ENCODE data around the gene PLD6. TPM values are rescaled to one million over a fixed set of nuclear protein-coding genes. Genes with fewer than 3 reads are reported as not detected.

PLD6 gene
- total RNA-seq, 1 experiment from 2014 or later: 1.2 TPM

DNA sequence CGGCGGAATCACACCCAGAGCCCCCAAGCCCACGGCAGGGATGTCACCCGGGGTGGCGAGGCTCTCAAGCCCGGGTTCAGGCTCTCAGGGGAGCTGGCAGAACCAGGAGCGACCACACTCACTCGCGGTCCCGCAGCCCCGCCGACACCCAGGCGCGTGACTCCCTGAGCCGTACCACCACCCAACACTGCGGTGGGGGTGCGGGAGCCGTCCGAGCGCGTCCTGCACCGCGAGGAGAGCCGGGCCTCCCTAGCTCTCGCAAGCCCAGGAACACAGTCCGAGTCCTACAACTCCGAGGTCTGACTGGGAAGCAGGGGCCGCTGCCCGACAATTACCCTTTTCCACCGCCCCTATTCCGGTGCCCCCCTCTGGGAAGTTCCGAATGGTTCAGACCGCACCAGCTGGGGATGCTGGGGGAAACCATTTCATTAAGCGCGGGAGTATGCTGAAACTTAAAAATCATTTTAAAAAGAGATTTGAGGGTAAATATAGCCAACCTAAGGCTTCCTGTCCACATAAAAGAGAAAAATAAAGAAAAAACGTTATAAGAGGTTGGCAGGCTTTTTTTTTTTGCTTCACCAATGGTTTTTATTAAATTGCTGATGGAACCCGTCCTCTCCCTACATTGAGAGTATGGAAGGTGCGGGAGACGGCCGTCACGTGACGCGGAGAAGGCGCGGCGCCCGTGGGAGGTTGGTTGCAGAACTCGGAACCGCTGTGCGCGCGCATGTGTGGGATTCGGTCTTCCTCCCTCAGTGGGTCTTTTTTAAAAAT is 31.1 kb upstream of the PLD6 start, which contains the start of gene FLCN:
Gene FLCN (minus strand): TSS at position 143 of the 774 bp plus-strand sequence. CDS start 9,031 bp downstream, outside the sequence.
- TF ChIP-seq, protein P1, sequence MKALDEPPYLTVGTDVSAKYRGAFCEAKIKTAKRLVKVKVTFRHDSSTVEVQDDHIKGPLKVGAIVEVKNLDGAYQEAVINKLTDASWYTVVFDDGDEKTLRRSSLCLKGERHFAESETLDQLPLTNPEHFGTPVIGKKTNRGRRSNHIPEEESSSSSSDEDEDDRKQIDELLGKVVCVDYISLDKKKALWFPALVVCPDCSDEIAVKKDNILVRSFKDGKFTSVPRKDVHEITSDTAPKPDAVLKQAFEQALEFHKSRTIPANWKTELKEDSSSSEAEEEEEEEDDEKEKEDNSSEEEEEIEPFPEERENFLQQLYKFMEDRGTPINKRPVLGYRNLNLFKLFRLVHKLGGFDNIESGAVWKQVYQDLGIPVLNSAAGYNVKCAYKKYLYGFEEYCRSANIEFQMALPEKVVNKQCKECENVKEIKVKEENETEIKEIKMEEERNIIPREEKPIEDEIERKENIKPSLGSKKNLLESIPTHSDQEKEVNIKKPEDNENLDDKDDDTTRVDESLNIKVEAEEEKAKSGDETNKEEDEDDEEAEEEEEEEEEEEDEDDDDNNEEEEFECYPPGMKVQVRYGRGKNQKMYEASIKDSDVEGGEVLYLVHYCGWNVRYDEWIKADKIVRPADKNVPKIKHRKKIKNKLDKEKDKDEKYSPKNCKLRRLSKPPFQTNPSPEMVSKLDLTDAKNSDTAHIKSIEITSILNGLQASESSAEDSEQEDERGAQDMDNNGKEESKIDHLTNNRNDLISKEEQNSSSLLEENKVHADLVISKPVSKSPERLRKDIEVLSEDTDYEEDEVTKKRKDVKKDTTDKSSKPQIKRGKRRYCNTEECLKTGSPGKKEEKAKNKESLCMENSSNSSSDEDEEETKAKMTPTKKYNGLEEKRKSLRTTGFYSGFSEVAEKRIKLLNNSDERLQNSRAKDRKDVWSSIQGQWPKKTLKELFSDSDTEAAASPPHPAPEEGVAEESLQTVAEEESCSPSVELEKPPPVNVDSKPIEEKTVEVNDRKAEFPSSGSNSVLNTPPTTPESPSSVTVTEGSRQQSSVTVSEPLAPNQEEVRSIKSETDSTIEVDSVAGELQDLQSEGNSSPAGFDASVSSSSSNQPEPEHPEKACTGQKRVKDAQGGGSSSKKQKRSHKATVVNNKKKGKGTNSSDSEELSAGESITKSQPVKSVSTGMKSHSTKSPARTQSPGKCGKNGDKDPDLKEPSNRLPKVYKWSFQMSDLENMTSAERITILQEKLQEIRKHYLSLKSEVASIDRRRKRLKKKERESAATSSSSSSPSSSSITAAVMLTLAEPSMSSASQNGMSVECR (CRISPR knock-in tag; IDR thresholded peaks at IDR 0.05; ENCODE audit: borderline replicate concordance): peak; percentile 82; the same call in 1 of the 2 replicates
- TF ChIP-seq SP1 (CRISPR knock-in tag; conservative IDR thresholded peaks at IDR 0.05) (0 out of 2 replicates have a peak, but pooled peaks have one; percentile 40), CREM (CRISPR knock-in tag; IDR thresholded peaks at IDR 0.05) (0 out of 2 replicates have a peak, but pooled peaks have one; percentile 39), ZNF219 (CRISPR knock-in tag; IDR thresholded peaks at IDR 0.05; ENCODE audit: borderline replicate concordance) (no peak), ZNF121 (CRISPR knock-in tag; IDR thresholded peaks at IDR 0.05) (no peak), SMAD3 (CRISPR knock-in tag; IDR thresholded peaks at IDR 0.05; ENCODE audit: borderline replicate concordance) (peak; percentile 13; the same call in 1 of the 2 replicates), IRF2 (CRISPR knock-in tag; IDR thresholded peaks at IDR 0.05; ENCODE audit: borderline replicate concordance, low read depth) (no peak), CBFB (CRISPR knock-in tag; IDR thresholded peaks at IDR 0.05; ENCODE audit: low read depth) (0 out of 2 replicates have a peak, but pooled peaks have one; percentile 65), ZNF423 (CRISPR knock-in tag; IDR thresholded peaks at IDR 0.05) (no peak), FOXK1 (CRISPR knock-in tag; IDR thresholded peaks at IDR 0.05) (0 out of 2 replicates have a peak, but pooled peaks have one; percentile 68), FOXP1 (CRISPR knock-in tag; IDR thresholded peaks at IDR 0.05; ENCODE audit: borderline replicate concordance) (0 out of 2 replicates have a peak, but pooled peaks have one; percentile 24), TP53 (CRISPR knock-in tag; IDR thresholded peaks at IDR 0.05) (0 out of 2 replicates have a peak, but pooled peaks have one; percentile 43)
- TF ChIP-seq, protein P2, sequence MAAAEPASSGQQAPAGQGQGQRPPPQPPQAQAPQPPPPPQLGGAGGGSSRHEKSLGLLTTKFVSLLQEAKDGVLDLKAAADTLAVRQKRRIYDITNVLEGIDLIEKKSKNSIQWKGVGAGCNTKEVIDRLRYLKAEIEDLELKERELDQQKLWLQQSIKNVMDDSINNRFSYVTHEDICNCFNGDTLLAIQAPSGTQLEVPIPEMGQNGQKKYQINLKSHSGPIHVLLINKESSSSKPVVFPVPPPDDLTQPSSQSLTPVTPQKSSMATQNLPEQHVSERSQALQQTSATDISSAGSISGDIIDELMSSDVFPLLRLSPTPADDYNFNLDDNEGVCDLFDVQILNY (CRISPR knock-in tag; IDR thresholded peaks at IDR 0.05): no peak; the same call in 1 of the 2 replicates
- TF ChIP-seq, protein P3, sequence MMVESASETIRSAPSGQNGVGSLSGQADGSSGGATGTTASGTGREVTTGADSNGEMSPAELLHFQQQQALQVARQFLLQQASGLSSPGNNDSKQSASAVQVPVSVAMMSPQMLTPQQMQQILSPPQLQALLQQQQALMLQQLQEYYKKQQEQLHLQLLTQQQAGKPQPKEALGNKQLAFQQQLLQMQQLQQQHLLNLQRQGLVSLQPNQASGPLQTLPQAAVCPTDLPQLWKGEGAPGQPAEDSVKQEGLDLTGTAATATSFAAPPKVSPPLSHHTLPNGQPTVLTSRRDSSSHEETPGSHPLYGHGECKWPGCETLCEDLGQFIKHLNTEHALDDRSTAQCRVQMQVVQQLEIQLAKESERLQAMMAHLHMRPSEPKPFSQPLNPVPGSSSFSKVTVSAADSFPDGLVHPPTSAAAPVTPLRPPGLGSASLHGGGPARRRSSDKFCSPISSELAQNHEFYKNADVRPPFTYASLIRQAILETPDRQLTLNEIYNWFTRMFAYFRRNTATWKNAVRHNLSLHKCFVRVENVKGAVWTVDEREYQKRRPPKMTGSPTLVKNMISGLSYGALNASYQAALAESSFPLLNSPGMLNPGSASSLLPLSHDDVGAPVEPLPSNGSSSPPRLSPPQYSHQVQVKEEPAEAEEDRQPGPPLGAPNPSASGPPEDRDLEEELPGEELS (CRISPR knock-in tag; IDR thresholded peaks at IDR 0.05): peak; percentile 46; the same call in 1 of the 2 replicates
- TF ChIP-seq, protein P4, sequence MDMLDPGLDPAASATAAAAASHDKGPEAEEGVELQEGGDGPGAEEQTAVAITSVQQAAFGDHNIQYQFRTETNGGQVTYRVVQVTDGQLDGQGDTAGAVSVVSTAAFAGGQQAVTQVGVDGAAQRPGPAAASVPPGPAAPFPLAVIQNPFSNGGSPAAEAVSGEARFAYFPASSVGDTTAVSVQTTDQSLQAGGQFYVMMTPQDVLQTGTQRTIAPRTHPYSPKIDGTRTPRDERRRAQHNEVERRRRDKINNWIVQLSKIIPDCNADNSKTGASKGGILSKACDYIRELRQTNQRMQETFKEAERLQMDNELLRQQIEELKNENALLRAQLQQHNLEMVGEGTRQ (CRISPR knock-in tag; IDR thresholded peaks at IDR 0.05): peak; percentile 94
- TF ChIP-seq, protein P5, sequence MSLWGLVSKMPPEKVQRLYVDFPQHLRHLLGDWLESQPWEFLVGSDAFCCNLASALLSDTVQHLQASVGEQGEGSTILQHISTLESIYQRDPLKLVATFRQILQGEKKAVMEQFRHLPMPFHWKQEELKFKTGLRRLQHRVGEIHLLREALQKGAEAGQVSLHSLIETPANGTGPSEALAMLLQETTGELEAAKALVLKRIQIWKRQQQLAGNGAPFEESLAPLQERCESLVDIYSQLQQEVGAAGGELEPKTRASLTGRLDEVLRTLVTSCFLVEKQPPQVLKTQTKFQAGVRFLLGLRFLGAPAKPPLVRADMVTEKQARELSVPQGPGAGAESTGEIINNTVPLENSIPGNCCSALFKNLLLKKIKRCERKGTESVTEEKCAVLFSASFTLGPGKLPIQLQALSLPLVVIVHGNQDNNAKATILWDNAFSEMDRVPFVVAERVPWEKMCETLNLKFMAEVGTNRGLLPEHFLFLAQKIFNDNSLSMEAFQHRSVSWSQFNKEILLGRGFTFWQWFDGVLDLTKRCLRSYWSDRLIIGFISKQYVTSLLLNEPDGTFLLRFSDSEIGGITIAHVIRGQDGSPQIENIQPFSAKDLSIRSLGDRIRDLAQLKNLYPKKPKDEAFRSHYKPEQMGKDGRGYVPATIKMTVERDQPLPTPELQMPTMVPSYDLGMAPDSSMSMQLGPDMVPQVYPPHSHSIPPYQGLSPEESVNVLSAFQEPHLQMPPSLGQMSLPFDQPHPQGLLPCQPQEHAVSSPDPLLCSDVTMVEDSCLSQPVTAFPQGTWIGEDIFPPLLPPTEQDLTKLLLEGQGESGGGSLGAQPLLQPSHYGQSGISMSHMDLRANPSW (CRISPR knock-in tag; conservative IDR thresholded peaks at IDR 0.05; ENCODE audit: low read depth): no peak
- TF ChIP-seq, protein P6, sequence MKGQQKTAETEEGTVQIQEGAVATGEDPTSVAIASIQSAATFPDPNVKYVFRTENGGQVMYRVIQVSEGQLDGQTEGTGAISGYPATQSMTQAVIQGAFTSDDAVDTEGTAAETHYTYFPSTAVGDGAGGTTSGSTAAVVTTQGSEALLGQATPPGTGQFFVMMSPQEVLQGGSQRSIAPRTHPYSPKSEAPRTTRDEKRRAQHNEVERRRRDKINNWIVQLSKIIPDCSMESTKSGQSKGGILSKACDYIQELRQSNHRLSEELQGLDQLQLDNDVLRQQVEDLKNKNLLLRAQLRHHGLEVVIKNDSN (CRISPR knock-in tag; IDR thresholded peaks at IDR 0.05): peak; percentile 95
- Mint-ChIP-seq H3K36me3 (no peaks in the 10 kb centered on the region; the same call in 1 of the 2 replicates), H3K4me3 (peak within 1 kb of the TSS; percentile 92), H3K4me1 (peaks cover 21% of the 10 kb centered on the region), H3K27me3 (ENCODE audit: low read depth) (no peaks in the 10 kb centered on the region), H3K27ac (peak within 1 kb of the TSS; percentile 98), H3K9me3 (no peaks in the 10 kb centered on the region)
- peak; percentile 87 for ATAC-seq
- CTCF ChIA-PET: interaction anchor here (0.7 to 1.5 kb wide), 2 partner anchors 96 to 468 kb away, joined by 3 read pairs; no protein-coding TSS in a partner anchor
- POLR2A ChIA-PET: interaction anchor here (0.7 kb wide), 1 partner anchor 66 kb away, joined by 4 read pairs; no protein-coding TSS in a partner anchor
- DNase-seq (ENCODE audit: low spot score): peak; percentile 64

Data from WTC11 (cell line).